ENCODE measurements around the gene PHF20. TPM values are rescaled to one million over a fixed set of nuclear protein-coding genes. Genes with fewer than 3 reads are reported as not detected.

PHF20 gene
- total and polyA plus RNA-seq, 2 donors (not counting 3 experiments of a cell fraction or from before 2014, with no cell fraction given), result 25.0 to 45.8 TPM

DNA sequence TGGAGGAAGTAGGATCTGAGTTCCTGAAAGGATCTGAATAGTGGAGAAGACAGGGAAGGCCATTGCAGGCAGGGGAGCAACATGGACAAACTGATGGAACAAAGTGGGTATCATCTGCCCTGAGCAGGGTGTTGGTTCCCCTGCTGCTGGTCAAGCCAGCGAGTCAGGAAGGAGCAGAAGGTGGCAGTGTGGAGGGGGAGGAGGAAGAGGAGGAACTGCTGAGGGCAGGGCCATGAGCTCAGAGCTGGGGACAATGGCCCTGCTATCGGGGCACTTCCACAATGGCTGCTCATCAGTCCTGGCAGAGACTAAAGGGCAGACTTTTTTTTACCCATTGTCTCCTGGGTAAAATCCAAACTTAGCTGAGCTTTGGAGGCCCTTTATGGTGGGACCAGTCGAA lies 210.2 kb downstream of the PHF20 start:
- no peaks in the 10 kb centered on the region for H3K36me3 ChIP-seq (ENCODE audit: control insufficient read depth in 2 of 2, extremely low read depth in 1 of 2, insufficient read depth in 2 of 2, low read length in 2 of 2)
- TF ChIP-seq, protein P1, sequence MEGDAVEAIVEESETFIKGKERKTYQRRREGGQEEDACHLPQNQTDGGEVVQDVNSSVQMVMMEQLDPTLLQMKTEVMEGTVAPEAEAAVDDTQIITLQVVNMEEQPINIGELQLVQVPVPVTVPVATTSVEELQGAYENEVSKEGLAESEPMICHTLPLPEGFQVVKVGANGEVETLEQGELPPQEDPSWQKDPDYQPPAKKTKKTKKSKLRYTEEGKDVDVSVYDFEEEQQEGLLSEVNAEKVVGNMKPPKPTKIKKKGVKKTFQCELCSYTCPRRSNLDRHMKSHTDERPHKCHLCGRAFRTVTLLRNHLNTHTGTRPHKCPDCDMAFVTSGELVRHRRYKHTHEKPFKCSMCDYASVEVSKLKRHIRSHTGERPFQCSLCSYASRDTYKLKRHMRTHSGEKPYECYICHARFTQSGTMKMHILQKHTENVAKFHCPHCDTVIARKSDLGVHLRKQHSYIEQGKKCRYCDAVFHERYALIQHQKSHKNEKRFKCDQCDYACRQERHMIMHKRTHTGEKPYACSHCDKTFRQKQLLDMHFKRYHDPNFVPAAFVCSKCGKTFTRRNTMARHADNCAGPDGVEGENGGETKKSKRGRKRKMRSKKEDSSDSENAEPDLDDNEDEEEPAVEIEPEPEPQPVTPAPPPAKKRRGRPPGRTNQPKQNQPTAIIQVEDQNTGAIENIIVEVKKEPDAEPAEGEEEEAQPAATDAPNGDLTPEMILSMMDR (IDR thresholded peaks at IDR 0.05; ENCODE audit: extremely low read depth in 1 of 2, insufficient read depth in 1 of 2, low read depth in 1 of 2, low read length in 2 of 2), result no peak
- no peak for TF ChIP-seq POLR2A (IDR thresholded peaks at IDR 0.05; ENCODE audit: low read depth, low read length)
- TF ChIP-seq GATA2 (IDR thresholded peaks at IDR 0.05; ENCODE audit: insufficient read depth, insufficient read length, low read depth, low read length), result no peak
- no peak for TF ChIP-seq FOS (IDR thresholded peaks at IDR 0.05; ENCODE audit: borderline replicate concordance, insufficient read depth, low read length)
- TF ChIP-seq POLR2AphosphoS5 (IDR thresholded peaks at IDR 0.05; ENCODE audit: insufficient read depth, low read depth, low read length), result no peak
- TF ChIP-seq JUN (IDR thresholded peaks at IDR 0.05; ENCODE audit: borderline replicate concordance, insufficient read depth, insufficient read length, low read depth), result no peak
- TF ChIP-seq, protein P2, sequence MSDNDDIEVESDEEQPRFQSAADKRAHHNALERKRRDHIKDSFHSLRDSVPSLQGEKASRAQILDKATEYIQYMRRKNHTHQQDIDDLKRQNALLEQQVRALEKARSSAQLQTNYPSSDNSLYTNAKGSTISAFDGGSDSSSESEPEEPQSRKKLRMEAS (IDR thresholded peaks at IDR 0.05; ENCODE audit: insufficient read depth, insufficient read length), result no peak
- no peak for TF ChIP-seq MYC (IDR thresholded peaks at IDR 0.05; ENCODE audit: low read depth, low read length)
- TF ChIP-seq EZH2 (IDR thresholded peaks at IDR 0.05; ENCODE audit: borderline replicate concordance, low read depth, low read length, severe bottlenecking), result no peak
- no peak overlapping the region for H3K4me3 ChIP-seq (replicated peaks in 1 of 3; ENCODE audit: insufficient read depth in 1 of 3, low read depth in 1 of 3, low read length in 3 of 3)
- dilution Hi-C loops (cut with MboI; ENCODE audit: extremely low pct_ligation_motif_present, low sequenced_read_pairs), result no loop called here
- H2AFZ ChIP-seq (ENCODE audit: low read depth, low read length), result no peak overlapping the region
- no peaks in the 10 kb centered on the region for H3K9me1 ChIP-seq (replicated peaks; ENCODE audit: control insufficient read depth, extremely low read depth, insufficient read depth, low read length)
- no peak for FAIRE-seq
- no peak for DNase-seq (ENCODE audit: low read depth, low spot score)
- H3K9ac ChIP-seq (replicated peaks; ENCODE audit: extremely low read depth, insufficient read depth, low read length), result no peak overlapping the region
- ChIA-PET POLR2A (no interaction called here), CTCF (interaction anchor here (1.8 to 6.6 kb wide), 5 partner anchors 9 to 221 kb away, joined by 7 to 49 read pairs (median 16); no protein-coding TSS in a partner anchor)
- H3K9me3 ChIP-seq (replicated peaks; ENCODE audit: control insufficient read depth, insufficient read depth, low read length), result no peaks in the 10 kb centered on the region
- H3K4me2 ChIP-seq (ENCODE audit: insufficient read depth, low read length), result no peak overlapping the region
- no peaks in the 10 kb centered on the region for H3K4me1 ChIP-seq (ENCODE audit: control insufficient read depth, extremely low read depth, insufficient read depth, low read length)
- H4K20me1 ChIP-seq (replicated peaks; ENCODE audit: control insufficient read depth, extremely low read depth, insufficient read depth, low read length), result no peaks in the 10 kb centered on the region
- intact Hi-C loops (cut with micrococcal nuclease), result no loop called here
- no TSS peak for BruUV-seq (replicated peaks)
- H3K27ac ChIP-seq (ENCODE audit: insufficient read depth, low read depth, low read length), result no peak overlapping the region
- no peaks in the 10 kb centered on the region for H3K79me2 ChIP-seq (ENCODE audit: control insufficient read depth, insufficient read depth, low read length)
- peaks cover 2 to 8% of the 10 kb centered on the region in 2 experiments for H3K27me3 ChIP-seq (ENCODE audit: control insufficient read depth in 2 of 2, insufficient read depth in 2 of 2, low read length in 2 of 2)
